ENCODE results near the gene CAGE1. TPM values are rescaled to one million over a fixed set of nuclear protein-coding genes. Genes with fewer than 3 reads are reported as not detected.

Gene CAGE1
- total and polyA plus RNA-seq, 4 donors: 0.10 to 0.17 TPM; not detected in 2

DNA sequence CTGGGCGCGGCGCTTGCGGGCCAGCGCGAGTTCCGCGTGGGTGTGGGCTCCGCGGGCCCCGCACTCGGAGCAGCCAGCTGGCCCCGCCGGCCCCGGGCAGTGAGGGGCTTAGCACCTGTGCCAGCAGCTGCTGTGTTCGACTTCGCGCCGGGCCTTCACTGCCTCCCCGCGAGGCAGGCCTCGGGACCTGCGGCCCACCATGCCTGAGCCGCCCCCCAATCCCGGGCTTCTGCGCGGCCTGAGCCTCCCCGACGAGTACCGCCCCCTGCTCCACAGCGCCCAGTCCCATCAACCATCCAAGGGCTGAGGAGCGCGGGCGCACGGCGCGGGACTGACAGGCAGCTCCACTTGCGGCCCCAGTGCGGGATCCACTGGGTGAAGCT is 36.3 kb upstream of the CAGE1 start:
- WGBS (ENCODE audit: insufficient coverage): 98% methylated on average over 37 of the region's 39 CpGs
- no peak overlapping the region for H3K4me3 ChIP-seq (ENCODE audit: low read depth, low read length)
- H3K27ac ChIP-seq (ENCODE audit: low read depth, low read length): no peak overlapping the region

DNA sequence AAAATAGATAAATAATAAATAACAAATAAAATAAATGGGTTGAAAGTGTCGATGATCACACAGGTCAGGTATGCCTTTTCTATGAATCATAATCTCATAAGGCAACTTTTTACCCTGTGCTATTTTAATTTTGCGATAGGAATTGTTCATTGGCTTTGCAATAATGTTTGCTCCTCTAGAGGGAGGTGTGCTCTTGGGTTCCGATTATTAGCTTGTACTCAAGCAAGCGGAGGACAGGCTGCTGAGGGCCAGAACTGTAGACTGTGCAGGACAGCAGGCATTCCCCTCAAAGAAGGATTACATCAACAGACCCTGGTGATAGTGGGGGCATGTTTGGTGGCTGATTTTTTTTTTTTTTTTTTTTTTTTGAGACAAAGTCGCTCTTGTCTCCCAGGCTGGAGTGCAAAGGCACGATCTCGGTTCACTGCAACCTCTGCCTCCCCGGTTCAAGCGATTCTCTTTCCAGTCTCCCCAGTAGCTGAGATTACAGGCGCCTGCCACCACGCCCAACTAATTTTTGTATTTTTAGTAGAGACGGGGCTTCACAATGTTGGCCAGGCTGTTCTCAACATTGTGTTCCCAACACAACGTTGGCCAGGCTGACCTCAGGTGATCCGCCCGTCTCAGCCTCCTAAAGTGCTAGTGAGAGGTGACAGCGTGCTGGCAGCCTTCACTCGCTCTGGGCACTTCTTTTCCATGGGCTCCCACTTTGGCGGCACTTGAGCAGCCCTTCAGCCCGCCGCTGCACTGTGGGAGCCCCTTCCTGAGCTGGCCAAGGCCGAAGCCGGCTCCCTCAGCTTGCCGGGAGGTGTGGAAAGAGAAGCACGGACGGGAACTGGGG is 35.6 kb upstream of the CAGE1 start:
- 97% methylated on average over 22 of the region's 25 CpGs for WGBS (ENCODE audit: insufficient coverage)
- no peaks in the 10 kb centered on the region for H3K36me3 ChIP-seq (ENCODE audit: control insufficient read depth, insufficient read depth, low read length)
- no peak overlapping the region for H3K27ac ChIP-seq (ENCODE audit: low read depth, low read length)
- H3K4me3 ChIP-seq (ENCODE audit: low read depth, low read length): no peak overlapping the region
- no peaks in the 10 kb centered on the region for H3K4me1 ChIP-seq (ENCODE audit: control insufficient read depth, insufficient read depth, low read length)
- DNase-seq (ENCODE audit: low read depth in 4 of 6, low spot score in 6 of 6): peak in 2 of 6 donors; percentile 28 to 39
- H3K9me3 ChIP-seq (ENCODE audit: control insufficient read depth, insufficient read depth, low read length): no peaks in the 10 kb centered on the region
- no peaks in the 10 kb centered on the region for H3K27me3 ChIP-seq (ENCODE audit: control insufficient read depth, insufficient read depth, low read length)

More for the DNA sequence above, 36.3 kb upstream of the CAGE1 start:
- Histone ChIP-seq H3K9me3 (ENCODE audit: control insufficient read depth, insufficient read depth, low read length) (no peaks in the 10 kb centered on the region), H3K4me1 (ENCODE audit: control insufficient read depth, insufficient read depth, low read length) (no peaks in the 10 kb centered on the region), H3K36me3 (ENCODE audit: control insufficient read depth, insufficient read depth, low read length) (no peaks in the 10 kb centered on the region), H3K27me3 (ENCODE audit: control insufficient read depth, insufficient read depth, low read length) (no peaks in the 10 kb centered on the region)
- DNase-seq (ENCODE audit: low read depth in 4 of 6, low spot score in 6 of 6): no peak

DNA sequence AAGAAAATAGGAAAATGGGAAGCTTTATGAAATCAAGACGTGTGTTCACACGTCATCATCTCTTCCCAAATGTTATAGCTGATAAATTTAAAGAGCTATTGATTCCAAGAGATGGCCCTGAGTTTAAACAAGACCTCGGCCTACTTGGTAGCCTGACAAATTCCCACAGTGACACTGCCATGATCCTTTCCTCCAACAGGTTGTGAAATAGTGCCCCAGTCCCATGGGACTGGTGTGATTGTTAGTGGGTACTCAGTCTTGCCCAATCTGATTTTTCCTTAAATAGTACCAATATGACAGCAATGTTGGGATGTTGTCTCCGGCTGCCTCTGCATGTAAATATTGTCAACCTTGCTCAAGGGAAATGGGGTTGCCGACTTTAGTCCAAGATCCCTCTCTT is 34.5 kb upstream of the CAGE1 start:
- Histone ChIP-seq H3K27me3 (ENCODE audit: control insufficient read depth, insufficient read depth, low read length) (no peaks in the 10 kb centered on the region), H3K4me1 (ENCODE audit: control insufficient read depth, insufficient read depth, low read length) (no peaks in the 10 kb centered on the region), H3K36me3 (ENCODE audit: control insufficient read depth, insufficient read depth, low read length) (no peaks in the 10 kb centered on the region), H3K4me3 (ENCODE audit: low read depth, low read length) (no peak overlapping the region), H3K27ac (ENCODE audit: low read depth, low read length) (no peak overlapping the region), H3K9me3 (ENCODE audit: control insufficient read depth, insufficient read depth, low read length) (no peaks in the 10 kb centered on the region)
- DNase-seq (ENCODE audit: low read depth in 4 of 6, low spot score in 6 of 6): no peak
- 80% methylated on average over 2 of the region's 5 CpGs for WGBS (ENCODE audit: insufficient coverage)

DNA sequence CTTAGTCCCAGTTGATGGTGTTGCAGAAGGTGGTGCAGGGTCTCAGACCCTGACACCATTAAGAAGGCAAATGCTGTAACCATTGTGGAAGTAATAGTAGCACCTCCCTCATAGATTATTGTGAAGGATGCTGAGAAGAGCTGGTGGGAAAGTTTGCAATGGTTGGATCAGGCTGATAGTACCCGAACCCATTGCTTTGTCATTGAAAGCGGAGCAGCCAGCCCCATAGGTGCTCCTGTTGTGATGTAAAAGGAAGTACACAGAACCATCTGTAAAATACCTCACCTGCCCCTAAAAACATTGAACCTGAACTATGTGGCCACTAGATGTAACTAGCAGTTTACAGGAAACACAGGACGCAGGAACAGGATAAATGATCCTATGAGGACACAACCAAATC is 31.5 kb upstream of the CAGE1 start:
- WGBS (ENCODE audit: insufficient coverage): 100% methylated on average over 1 of the region's 3 CpGs
- Histone ChIP-seq H3K9me3 (ENCODE audit: control insufficient read depth, insufficient read depth, low read length) (no peaks in the 10 kb centered on the region), H3K4me1 (ENCODE audit: control insufficient read depth, insufficient read depth, low read length) (no peaks in the 10 kb centered on the region), H3K27ac (ENCODE audit: low read depth, low read length) (no peak overlapping the region), H3K36me3 (ENCODE audit: control insufficient read depth, insufficient read depth, low read length) (peaks cover 16% of the 10 kb centered on the region), H3K4me3 (ENCODE audit: low read depth, low read length) (no peak overlapping the region), H3K27me3 (ENCODE audit: control insufficient read depth, insufficient read depth, low read length) (no peaks in the 10 kb centered on the region)
- DNase-seq (ENCODE audit: low read depth in 4 of 6, low spot score in 6 of 6): no peak

DNA sequence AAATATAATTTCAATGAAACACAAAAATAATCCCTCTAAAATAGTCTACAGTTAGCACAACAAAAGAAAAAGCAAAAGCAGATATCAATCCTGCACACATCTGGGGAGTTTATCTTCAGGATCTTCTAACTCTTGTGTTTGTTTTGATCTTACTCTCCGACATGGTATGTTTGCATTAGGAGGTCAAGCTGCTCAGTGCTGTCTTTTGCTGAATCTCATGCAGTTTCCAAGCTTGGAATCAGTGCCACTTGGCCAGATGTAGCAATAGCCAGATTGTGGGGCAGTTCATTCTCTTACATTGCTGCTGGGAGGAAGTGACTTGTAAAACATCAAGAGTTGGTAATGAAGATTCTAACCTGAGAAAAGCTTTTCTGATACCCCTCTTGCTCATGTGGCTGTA is 29.5 kb upstream of the CAGE1 start:
- H3K9me3 ChIP-seq (ENCODE audit: control insufficient read depth, insufficient read depth, low read length): no peaks in the 10 kb centered on the region
- peak overlapping the region; percentile 47 for H3K27ac ChIP-seq (ENCODE audit: low read depth, low read length)
- DNase-seq (ENCODE audit: low read depth in 4 of 6, low spot score in 6 of 6): peak in 1 of 6 donors; percentile 52
- H3K36me3 ChIP-seq (ENCODE audit: control insufficient read depth, insufficient read depth, low read length): peaks cover 24% of the 10 kb centered on the region
- H3K4me3 ChIP-seq (ENCODE audit: low read depth, low read length): no peak overlapping the region
- H3K27me3 ChIP-seq (ENCODE audit: control insufficient read depth, insufficient read depth, low read length): no peaks in the 10 kb centered on the region
- no CpG with 5 or more reads among the region's 1 CpG for whole genome bisulfite sequencing (ENCODE audit: insufficient coverage)
- H3K4me1 ChIP-seq (ENCODE audit: control insufficient read depth, insufficient read depth, low read length): no peaks in the 10 kb centered on the region

DNA sequence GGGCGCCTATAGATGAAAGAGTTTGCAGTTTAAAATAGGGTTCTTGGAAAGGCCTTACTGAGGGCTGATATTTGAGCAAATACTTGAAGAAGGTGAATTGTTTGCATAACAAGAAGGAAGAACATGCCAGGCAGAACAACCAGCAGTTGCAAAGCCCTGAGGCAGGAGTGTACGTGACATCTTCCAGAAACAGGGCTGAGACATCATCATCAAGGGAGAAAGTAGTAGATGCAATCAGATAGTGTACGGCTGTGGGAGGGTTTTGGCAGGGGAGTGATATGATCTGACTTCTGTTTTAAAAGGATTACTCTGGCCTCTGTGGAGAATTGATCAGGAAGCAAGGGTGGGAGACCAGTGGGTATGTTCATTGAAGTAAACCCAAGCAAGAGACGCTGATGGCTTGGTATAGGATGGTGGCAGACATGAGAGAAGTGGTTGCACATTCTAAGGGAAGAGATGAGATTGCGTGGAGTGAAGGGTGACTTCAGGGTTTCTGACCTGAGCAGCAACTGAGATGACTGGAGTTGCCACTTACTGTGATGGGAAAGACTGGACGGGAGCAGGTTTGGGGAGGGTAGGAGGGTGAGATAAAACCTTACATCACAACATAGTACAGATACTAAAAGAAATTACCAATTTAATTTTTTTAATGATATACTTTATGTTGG is 28.8 kb upstream of the CAGE1 start:
- H3K9me3 ChIP-seq (ENCODE audit: control insufficient read depth, insufficient read depth, low read length): no peaks in the 10 kb centered on the region
- no peaks in the 10 kb centered on the region for H3K4me1 ChIP-seq (ENCODE audit: control insufficient read depth, insufficient read depth, low read length)
- no peaks in the 10 kb centered on the region for H3K27me3 ChIP-seq (ENCODE audit: control insufficient read depth, insufficient read depth, low read length)
- 89% methylated on average over 5 of the region's 6 CpGs for WGBS (ENCODE audit: insufficient coverage)
- no peak overlapping the region for H3K27ac ChIP-seq (ENCODE audit: low read depth, low read length)
- H3K4me3 ChIP-seq (ENCODE audit: low read depth, low read length): no peak overlapping the region
- H3K36me3 ChIP-seq (ENCODE audit: control insufficient read depth, insufficient read depth, low read length): peaks cover 24% of the 10 kb centered on the region
- DNase-seq (ENCODE audit: low read depth in 4 of 6, low spot score in 6 of 6): peak in 1 of 6 donors; percentile 8

DNA sequence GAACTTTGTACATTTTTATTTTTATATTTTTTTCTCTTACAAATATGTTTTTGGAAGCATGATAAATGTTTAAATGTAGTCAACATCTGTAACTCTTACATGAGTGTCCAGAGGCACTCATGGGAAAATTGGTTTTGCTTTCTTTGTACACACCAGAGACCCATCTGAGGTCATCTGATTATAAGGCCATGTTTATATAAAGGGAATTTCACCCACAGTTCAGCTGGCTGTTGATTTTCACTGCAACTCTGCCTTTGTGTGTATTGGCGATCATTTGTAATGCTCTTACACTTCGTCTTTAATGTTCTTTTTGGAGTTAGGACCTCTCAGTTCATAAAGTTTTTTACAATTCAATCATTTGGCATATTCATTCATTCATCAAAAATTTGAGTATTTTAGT is 28.1 kb upstream of the CAGE1 start:
- no peaks in the 10 kb centered on the region for H3K27me3 ChIP-seq (ENCODE audit: control insufficient read depth, insufficient read depth, low read length)
- H3K9me3 ChIP-seq (ENCODE audit: control insufficient read depth, insufficient read depth, low read length): no peaks in the 10 kb centered on the region
- DNase-seq (ENCODE audit: low read depth in 4 of 6, low spot score in 6 of 6): peak in 1 of 6 donors; percentile 53
- no peaks in the 10 kb centered on the region for H3K4me1 ChIP-seq (ENCODE audit: control insufficient read depth, insufficient read depth, low read length)
- H3K4me3 ChIP-seq (ENCODE audit: low read depth, low read length): no peak overlapping the region
- H3K36me3 ChIP-seq (ENCODE audit: control insufficient read depth, insufficient read depth, low read length): peaks cover 24% of the 10 kb centered on the region
- peak overlapping the region; percentile 25 for H3K27ac ChIP-seq (ENCODE audit: low read depth, low read length)
- WGBS (ENCODE audit: insufficient coverage): no CpG with 5 or more reads among the region's 2 CpGs

DNA sequence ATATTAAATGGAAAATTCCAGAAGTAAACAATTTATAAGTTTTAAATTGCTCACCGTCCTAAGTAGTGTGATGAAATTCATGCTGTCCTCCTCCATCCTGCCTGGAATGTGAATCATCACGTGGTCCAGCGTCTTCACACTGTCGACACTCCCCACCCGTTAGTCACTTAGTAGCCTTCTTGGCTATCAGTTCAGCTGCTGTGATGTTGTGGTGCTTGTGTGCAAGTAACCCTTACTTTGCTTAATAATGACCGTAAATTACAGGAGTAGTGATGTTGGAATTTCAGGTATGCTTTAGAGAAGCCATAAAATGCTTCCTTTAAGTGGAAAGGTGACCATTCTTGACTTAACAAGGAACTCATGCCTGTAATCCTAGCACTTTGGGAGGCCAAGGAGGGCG is 25.3 kb upstream of the CAGE1 start:
- no peaks in the 10 kb centered on the region for H3K9me3 ChIP-seq (ENCODE audit: control insufficient read depth, insufficient read depth, low read length)
- H3K27me3 ChIP-seq (ENCODE audit: control insufficient read depth, insufficient read depth, low read length): no peaks in the 10 kb centered on the region
- peaks cover 32% of the 10 kb centered on the region for H3K36me3 ChIP-seq (ENCODE audit: control insufficient read depth, insufficient read depth, low read length)
- H3K27ac ChIP-seq (ENCODE audit: low read depth, low read length): peak overlapping the region; percentile 64
- DNase-seq (ENCODE audit: low read depth in 4 of 6, low spot score in 6 of 6): no peak
- H3K4me1 ChIP-seq (ENCODE audit: control insufficient read depth, insufficient read depth, low read length): no peaks in the 10 kb centered on the region
- WGBS (ENCODE audit: insufficient coverage): 92% methylated on average over 2 of the region's 7 CpGs
- no peak overlapping the region for H3K4me3 ChIP-seq (ENCODE audit: low read depth, low read length)

DNA sequence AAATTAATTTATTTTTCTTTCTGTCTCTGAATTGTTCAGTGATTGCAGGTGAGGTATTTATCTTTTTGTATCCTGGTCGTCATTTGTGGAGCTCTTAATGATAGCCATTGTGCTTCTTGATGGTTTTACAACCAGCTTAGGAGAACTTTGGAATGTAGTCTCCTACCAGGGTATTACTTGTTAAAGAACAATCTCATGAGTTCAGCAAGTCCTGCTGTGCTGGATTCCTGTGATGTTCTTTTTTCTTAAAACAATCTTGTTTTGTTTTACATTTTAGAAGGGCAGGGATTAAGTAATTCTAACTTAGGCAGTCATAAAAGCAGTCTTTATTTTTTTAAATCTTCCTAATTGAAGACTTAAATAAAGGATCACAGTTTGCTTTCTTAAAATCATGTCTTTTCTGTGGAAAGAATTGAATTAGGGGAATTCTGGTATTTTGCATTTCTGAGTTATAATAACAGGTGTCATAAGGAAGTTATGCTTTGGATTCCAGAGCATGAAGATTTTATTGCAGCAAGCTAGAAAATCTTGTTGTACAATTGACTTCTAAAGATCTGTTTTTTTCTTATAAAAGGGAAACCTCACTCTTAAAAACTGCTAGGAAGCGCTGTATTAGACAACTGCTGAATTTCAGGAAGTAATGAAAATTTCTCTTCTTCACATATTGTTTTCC is 23.7 kb upstream of the CAGE1 start:
- Histone ChIP-seq H3K27me3 (ENCODE audit: control insufficient read depth, insufficient read depth, low read length) (no peaks in the 10 kb centered on the region), H3K36me3 (ENCODE audit: control insufficient read depth, insufficient read depth, low read length) (peaks cover 37% of the 10 kb centered on the region), H3K4me3 (ENCODE audit: low read depth, low read length) (no peak overlapping the region), H3K27ac (ENCODE audit: low read depth, low read length) (peak overlapping the region; percentile 47), H3K9me3 (ENCODE audit: control insufficient read depth, insufficient read depth, low read length) (no peaks in the 10 kb centered on the region), H3K4me1 (ENCODE audit: control insufficient read depth, insufficient read depth, low read length) (peaks cover 4% of the 10 kb centered on the region)
- WGBS (ENCODE audit: insufficient coverage): 0% methylated on average over 1 of the region's 2 CpGs
- peak in 1 of 6 donors; percentile 51 for DNase-seq (ENCODE audit: low read depth in 4 of 6, low spot score in 6 of 6)
